Fibroblast of upper back skin (primary cell): ENCODE measurements around the gene ANGPTL4.
"Not testable (repeated sequence)": the region's sequence is repeated elsewhere in the genome, so short reads cannot be mapped to it uniquely, and the experiment has no call there.

ENCODE experiments used
- DNase-seq: peaks from one replicate; pipeline ENCODE4 v3.0.0-alpha.2; 2013

Gene ANGPTL4, protein sequence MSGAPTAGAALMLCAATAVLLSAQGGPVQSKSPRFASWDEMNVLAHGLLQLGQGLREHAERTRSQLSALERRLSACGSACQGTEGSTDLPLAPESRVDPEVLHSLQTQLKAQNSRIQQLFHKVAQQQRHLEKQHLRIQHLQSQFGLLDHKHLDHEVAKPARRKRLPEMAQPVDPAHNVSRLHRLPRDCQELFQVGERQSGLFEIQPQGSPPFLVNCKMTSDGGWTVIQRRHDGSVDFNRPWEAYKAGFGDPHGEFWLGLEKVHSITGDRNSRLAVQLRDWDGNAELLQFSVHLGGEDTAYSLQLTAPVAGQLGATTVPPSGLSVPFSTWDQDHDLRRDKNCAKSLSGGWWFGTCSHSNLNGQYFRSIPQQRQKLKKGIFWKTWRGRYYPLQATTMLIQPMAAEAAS

GRCh38 chr19:8363803-8364771, at the start of gene ANGPTL4:
Gene ANGPTL4 (plus strand): TSS chr19:8364155. CDS start chr19:8364322, 167 bp downstream.
- DNase-seq, result peak; percentile 50

DNA sequence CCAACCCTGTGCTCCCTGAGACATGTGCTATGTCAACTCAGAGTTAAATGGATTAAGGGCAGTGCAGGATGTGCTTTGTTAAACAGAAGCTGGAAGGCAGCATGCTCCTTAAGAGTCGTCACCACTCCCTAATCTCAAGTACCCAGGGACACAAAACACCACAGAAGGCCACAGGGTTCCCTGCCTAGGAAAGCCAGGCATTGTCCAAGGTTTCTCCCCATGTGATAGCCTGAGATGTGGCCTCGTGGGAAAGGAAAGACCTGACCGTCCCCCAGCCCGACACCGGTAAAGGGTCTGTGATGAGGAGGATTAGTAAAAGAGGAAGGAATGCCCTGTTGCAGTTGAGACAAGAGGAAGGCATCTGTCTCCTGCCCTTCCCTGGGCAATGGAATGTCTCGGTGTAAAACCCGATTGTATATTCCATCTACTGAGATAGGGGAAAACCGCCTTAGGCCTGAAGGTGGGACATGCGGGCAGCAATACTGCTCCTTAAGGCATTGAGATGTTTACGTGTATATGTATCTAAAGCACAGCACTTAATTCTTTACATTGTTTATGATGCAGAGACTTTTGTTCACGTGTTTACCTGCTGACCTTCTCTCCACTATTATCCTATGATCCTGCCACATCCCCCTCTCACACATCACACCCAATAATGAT, 48.8 kb upstream of the ANGPTL4 start:
- DNase-seq, result not testable (repeated sequence)

DNA sequence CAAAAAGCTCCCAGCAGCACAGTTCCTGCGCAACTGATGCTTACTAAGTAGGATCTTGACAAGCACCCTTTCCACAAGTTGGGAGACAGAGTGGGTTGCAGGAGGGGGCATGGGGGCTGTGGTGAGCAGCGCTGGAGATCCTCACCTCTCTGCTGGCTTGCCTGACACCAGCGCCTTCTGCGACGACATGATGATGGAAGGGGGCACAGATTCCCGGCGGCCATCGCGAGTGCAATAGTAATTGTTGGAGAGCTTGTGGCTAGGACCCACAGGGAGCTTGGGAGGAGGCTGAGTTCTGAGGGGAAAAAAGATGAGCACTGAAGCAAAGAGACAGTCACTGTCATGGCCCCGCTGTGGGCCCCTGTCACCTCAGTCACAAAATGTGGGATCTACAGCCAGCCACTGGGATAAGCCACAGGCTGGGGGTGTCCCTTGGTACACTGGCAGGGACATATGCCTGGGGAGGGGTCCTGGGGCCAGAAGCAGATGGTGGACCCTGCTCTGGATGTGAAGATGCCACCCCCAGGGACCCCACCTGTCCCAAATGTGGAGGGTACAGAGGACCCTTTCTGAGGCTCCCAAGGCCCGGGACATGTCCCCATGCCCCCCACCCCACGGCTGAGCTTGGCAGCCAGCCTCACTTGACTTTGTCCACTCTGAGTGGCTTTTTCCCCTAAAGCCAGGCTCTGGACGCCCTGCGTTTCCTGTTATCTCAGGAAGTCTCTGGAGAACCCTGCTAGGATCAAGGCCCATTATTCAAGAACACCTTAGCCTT, 47.4 kb upstream of the ANGPTL4 start:
- no peak for DNase-seq

DNA sequence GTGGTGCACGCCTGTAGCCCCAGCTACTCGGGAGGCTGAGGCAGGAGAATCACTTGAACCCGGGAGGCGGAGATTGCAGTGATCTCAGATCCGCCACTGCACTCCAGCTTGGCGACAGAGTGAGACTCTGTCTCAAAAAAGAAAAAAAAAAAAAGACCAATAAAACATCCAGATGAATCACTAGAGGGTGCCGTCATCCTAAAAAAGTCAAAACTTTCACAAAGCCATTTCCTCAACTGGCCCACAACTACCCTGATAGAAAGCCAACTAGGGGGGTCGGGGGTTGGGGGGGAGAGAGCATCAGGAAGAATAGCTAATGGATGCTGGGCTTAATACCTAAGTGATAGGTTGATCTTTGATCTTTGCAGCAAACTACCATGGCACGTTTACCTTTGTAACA, 45.1 kb upstream of the ANGPTL4 start:
- not testable (repeated sequence) for DNase-seq

GRCh38 chr19:8319807-8320520, 44.0 kb upstream of the ANGPTL4 start:
- no peak for DNase-seq

DNA sequence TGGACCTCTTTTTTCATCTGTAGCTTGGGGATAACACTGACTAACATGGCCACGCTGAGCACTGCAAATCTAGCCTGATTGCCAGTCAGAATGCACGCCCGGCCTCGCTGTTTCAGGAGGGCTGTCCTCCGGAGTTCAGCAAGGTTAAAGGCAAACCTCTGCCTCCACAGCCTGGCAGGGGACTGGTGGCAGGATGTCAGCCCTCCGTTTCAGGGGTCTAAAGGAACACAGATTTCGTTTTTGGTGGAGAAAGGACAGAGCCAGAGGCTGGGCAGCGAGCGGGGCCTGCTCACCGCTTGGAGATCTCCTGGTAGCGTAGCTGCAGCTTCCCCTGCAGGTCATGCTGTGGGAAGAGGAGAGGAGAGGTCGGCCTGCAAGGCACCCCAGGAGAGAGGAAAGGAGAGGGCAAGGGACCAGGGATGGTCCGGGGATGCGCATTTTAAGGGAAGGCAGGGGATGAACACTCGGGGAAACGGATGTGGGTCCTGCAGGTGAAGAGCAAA, 43.3 kb upstream of the ANGPTL4 start:
- DNase-seq, result no peak

DNA sequence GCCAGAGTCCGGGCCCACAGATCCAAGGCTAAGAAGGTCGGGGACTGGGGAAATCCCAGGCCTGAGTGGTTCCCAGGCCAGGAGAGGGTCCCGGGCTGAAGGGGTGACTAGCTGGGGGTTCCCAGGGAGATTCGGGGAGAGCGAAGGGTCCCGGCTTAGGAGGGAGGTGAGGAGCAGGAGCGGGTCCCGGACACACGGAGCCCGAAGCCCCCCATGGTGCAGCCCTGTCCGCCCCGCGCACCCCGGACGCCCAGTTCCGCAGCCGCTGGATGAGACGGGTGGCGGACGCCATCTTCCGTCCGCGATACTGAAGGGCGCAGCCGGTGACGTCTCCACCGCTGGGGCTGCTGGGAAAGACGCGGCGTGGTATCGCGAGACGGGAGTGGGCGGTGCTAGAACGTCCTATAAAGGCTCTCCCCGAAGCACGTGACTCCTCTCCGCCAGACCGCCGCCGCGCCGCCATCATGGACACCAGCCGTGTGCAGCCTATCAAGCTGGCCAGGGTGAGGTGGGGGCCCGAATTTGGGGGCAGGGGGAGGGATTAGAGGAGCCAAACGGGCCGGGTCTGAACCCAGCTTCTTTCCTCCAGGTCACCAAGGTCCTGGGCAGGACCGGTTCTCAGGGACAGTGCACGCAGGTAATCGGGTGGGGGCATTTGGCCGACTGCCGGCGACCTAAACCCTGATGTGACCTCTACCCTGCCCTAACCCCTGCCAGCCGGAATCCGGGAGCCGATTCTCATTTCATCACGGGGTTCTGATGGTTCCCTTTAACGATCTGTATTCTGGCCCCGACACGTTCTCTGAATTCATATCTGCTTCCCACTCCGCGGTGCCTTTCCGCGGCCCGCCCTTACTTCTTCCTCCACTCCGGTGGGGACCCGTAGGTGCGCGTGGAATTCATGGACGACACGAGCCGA, 42.6 kb upstream of the ANGPTL4 start, which contains the start of the genes NDUFA7 and RPS28:
TSS of gene NDUFA7 (minus strand) at position 309 of the 919 bp plus-strand sequence. CDS start at position 292, 17 bp downstream.
TSS of gene RPS28 (plus strand) at position 430 of the 919 bp plus-strand sequence. CDS start at position 465, 35 bp downstream.
- DNase-seq, result peak; percentile 95

DNA sequence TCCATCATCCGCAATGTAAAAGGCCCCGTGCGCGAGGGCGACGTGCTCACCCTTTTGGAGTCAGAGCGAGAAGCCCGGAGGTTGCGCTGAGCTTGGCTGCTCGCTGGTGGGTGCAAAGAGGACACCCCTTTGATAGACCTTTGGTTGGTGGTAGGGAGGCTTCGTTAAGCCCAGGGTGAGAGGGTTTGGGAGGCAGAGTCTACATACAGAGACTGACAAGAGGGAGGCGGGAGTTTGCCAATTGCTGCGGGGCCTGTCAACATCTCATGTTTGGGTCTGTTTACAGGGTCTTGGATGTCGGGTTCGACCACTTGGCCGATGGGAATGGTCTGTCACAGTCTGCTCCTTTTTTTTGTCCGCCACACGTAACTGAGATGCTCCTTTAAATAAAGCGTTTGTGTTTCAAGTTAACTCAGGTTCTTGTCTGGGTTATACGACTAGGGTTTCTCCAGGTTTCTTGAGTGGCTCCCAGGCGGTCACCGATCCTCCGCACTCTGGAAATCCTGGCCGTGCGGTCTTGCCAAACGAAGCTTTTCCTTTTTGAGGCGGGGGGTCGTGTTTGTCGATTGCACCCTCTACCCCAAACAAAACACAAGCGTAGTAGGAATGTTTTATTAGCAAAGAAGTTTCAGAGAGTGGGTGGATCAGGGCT, 41.8 kb upstream of the ANGPTL4 start:
- DNase-seq, result no peak

- no peak for DNase-seq
Observed at GRCh38 chr19:8322638-8322997, 41.3 kb upstream of the ANGPTL4 start.

GRCh38 chr19:8323781-8324185, 40.2 kb upstream of the ANGPTL4 start:
- no peak for DNase-seq

DNA sequence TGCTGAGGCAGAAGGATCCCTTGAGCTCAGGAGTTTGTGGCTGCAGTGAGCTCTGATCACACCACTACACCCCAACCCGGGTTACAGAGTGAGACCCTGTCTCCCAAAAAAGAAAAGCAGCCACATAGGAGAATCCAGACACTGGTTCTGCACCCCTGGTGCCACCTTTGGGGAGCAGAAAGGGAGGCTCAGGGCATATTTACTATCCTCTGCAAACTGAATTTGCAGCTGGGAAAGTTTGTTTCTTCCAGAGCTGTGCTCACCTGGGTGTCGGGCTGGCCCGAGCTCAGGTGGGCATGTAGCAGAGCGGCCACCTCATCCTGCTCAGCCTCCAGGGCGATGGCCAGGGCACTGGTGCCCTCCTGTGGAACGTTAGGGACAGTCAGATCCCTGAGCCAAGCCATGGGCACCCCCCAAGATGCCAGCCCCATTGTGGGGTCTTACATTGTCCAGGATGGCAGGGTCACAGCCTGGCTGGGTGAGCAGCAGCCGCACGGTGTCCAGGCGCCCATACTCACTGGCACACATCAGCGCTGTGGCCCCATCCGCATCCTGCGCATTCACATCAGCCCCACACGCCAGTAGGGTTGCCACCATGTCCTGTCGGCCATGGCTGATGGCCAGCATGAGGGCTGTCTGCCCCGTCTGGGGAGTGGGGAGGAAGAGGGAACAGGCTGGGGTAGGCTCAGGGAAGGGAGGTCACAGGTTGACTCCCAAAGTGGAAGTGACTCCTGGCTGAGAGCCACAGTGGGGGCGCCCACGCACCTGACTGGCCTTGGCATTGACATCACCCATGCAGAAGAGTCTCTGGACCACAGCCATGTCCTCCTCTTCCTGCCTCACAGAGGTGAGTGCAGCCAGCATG, 39.5 kb upstream of the ANGPTL4 start:
- DNase-seq, result no peak

DNA sequence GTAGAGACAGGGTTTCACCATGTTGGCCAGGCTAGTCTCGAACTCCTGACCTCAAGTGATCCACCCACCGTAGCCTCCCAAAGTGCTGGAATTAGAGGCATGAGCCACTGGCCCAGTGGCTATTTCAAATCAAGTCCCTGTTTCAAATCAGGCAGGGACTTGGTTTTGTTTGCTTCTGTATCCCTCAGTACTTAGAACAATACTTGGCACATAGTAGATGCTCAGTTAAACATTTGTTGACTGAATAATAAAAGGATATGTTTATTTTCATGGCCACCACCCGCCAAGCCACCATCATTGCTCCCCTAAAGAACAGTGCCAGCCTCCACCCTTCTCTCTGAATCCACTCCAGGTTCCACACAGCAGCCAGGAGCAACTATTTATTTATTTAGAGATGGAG, 38.5 kb upstream of the ANGPTL4 start:
- DNase-seq, result no peak

DNA sequence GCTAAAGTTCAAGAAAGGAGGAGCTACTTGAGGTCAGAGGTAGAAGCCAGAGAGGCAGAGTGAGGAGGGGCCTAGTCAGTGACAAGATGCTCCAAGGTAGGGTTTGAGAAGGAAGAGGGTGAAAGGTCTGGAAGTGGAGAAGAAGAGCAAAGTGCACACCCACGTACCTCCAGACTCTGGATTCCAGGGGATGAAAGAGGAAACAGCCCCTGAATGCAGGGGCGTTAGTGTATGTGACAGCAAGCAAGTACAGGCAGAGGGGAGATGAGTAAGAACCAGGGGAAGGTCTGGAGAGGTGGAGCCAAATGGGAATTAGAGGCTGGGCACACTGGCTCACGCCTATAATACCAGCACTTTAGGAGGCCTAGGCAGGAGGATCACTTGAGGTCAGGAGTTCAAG, 34.0 kb upstream of the ANGPTL4 start:
- DNase-seq, result no peak

DNA sequence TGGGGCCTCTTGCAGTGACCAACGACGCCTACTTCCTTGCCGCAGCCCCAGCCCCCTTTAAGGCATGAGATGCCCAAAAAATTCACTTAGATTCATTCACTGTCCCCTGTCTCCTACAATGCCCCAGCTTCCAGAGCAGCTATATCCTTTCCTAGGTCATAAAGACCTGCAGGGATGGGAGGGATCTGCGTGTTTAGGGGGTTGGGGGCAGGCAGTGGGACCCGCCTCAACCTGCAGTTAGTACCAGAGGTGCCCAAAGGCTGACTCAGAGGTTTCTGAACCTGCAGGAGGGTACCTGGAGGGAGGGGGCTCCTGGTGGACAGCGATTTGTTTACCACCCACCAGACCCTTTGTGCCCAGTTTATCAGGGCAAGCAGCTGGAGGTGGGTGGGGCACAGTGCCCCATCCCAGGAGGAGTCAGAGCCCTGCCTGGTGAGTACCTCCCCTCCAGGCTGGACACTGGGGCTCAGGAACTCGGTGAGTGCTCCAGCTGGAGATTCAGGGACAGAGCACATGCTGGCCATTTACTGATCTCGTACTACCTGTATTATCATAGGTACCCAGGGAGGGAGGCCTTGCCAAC, 32.6 kb upstream of the ANGPTL4 start:
- no peak for DNase-seq

DNA sequence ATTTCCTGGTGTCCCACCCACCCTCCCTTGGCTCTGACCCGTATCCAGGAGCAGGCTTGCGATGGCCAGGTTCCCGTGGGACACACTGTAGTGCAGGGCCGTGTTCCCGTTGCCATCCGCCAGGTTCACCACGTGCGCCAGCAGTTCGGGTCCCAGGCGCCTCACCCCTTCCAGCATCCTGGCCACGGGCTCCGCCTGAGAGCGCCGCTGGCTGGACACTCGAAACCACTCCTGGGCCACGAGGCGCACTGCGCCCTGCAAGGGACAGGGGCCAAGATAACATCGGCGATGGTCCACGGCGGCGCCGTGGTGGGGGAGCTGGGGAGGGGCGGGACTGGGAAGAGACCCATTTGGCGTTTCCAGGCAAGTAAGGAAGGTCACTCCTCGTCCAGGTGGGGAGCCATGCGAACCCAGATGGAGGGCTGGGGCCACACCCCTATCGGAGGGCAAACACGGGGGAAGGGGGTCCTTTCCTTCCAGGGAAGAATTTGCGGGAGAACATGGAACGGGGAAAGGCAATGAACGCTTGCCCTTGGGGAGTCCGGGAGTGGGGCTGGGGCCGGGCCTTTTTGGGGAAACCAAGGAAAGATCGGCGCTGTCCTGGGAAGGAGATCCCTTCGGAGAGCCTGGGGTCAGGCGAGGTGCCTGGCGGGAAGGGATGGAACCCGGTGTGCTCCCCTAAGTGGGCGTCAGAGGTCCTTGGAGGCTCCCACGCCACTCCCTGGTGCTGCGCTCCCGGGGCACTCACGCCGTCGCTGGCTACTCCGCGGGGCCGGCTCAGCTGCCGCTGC, 30.8 kb upstream of the ANGPTL4 start:
- DNase-seq, result no peak

GRCh38 chr19:8333767-8334457, 30.0 kb upstream of the ANGPTL4 start:
- DNase-seq, result no peak
